Upper lobe of right lung (tissue), 1 donor: ENCODE data around the gene CDC25A. TPM values are rescaled to one million over a fixed set of nuclear protein-coding genes. Genes with fewer than 3 reads are reported as not detected.

Experiments
- ATAC-seq: fragments of 200-7000 bp; cut with Tn5 transposase; one replicate; pipeline ENCODE4 v1.9.1; 2020; ENCODE audit warnings: mild to moderate bottlenecking, moderate library complexity
- DNase-seq: peaks from one replicate; pipeline ENCODE4 v3.0.0-alpha.2; 2020
- H3K27ac ChIP-seq: fragments of 200-600 bp; one replicate; pipeline ENCODE4 v1.8.0; 2022
- H3K27me3 ChIP-seq: fragments of 200-600 bp; one replicate; pipeline ENCODE4 v1.8.0; 2022; ENCODE audit warnings: mild to moderate bottlenecking
- H3K36me3 ChIP-seq: fragments of 200-600 bp; one replicate; pipeline ENCODE4 v1.8.0; 2022
- H3K4me1 ChIP-seq: fragments of 200-600 bp; one replicate; pipeline ENCODE4 v1.8.0; 2022
- H3K4me3 ChIP-seq: fragments of 200-600 bp; one replicate; pipeline ENCODE4 v1.8.0; 2022; ENCODE audit warnings: mild to moderate bottlenecking
- H3K9me3 ChIP-seq: fragments of 200-600 bp; one replicate; pipeline ENCODE4 v1.8.0; 2022
- CTCF ChIP-seq: fragments of 200-600 bp; IDR thresholded peaks from one replicate; pipeline ENCODE4 v1.8.0; 2022; ENCODE audit warnings: antibody characterized with exemption
- intact Hi-C: fragments of 100-400 bp; cut with DNase I; formaldehyde crosslinking; loops from one replicate; pipeline ENCODE4 v1.11.0; 2022
- total RNA-seq: library from RNA; stranded (reverse); fragmentation: NEBNext Ultra II Directional; extraction: Animal tissue kit (Norgen Biotek cat#: 25700); gene quantifications from one replicate; pipeline ENCODE4 v1.2.1, GENCODE V29; 2021
- donor health status: DM: no; HTN: yes; CAD: no; lungs with severe emphysema.

The CDC25A gene
- total RNA-seq, 1 donor from 2014 or later = 0.90 TPM

DNA sequence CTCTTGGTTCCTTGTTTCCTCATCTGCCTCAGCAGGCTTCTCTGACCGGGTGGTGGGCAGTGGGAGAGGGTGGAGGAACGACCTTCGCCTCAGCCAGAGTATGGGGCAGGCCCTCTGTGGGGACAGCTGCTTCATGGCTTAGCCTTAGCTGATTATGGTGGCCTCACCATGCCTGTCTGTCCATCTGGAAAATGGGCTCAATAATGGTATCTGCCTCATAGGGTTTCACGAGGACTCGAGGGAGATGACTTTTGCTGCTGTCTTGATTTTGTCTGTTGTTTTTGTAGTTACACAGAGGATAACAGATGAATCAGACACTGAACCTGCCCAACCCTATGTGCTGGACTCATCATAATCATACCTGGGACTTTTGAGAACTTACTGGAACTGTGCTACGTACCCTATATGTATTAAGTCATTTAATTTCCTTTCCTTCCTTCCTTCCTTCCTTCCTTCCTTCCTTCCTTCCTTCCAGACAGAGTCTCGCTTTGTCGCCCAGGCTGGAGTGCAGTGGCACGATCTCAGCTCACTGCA lies 46.5 kb downstream of the CDC25A start:
- Histone ChIP-seq H3K4me1 (no peaks in the 10 kb centered on the region), H3K27ac (no peak overlapping the region), H3K27me3 (no peaks in the 10 kb centered on the region), H3K4me3 (no peak overlapping the region), H3K9me3 (no peaks in the 10 kb centered on the region), H3K36me3 (no peaks in the 10 kb centered on the region)
- TF ChIP-seq CTCF = no peak
- intact Hi-C loops = no loop called here
- ATAC-seq (no peak), DNase-seq (no peak)

DNA sequence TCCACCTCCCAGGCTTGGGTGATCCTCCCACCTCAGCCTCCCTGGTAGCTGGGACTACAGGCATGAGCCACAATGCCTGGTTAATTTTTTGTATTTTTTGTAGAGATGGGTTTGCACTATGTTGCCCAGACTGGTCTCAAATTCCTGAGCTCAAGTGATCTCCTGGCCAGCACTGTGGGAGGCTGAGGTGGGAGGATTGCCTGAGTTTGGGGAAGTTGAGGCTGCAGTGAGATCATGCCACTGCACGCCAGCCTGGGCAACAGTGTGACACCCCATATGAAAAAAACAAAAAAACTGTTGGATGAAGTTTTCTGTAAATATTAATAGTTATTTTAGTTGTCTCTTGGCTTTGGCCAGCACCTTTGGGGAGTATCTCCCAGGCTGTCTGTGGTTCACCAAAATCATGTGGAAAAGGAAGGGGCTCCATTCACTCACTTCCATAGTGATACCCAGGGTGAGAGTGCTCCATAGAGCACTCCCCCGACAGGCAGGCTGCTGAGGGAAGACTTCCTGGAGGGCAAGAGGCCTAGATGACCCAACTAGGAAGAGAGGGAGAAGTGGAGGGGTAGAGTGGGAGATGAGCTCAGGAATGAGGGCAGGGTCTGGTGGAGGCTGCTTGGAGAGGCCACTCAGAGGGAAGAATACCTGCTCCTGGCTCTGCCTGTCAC lies 47.1 kb downstream of the CDC25A start:
- Histone ChIP-seq H3K9me3 (no peaks in the 10 kb centered on the region), H3K27me3 (no peaks in the 10 kb centered on the region), H3K27ac (no peak overlapping the region), H3K4me3 (no peak overlapping the region), H3K4me1 (no peaks in the 10 kb centered on the region), H3K36me3 (no peaks in the 10 kb centered on the region)
- intact Hi-C loops = no loop called here
- DNase-seq (no peak), ATAC-seq (no peak)
- TF ChIP-seq CTCF = no peak

- no peaks in the 10 kb centered on the region for H3K27me3 ChIP-seq
- H3K36me3 ChIP-seq = no peaks in the 10 kb centered on the region
- H3K4me1 ChIP-seq = no peaks in the 10 kb centered on the region
- ATAC-seq = peak; percentile 36
- no peak for DNase-seq
- TF ChIP-seq CTCF = no peak
- no peaks in the 10 kb centered on the region for H3K9me3 ChIP-seq
- H3K27ac ChIP-seq = no peak overlapping the region
- intact Hi-C loops = no loop called here
- no peak overlapping the region for H3K4me3 ChIP-seq
These were observed 47.9 kb downstream of the CDC25A start for GRCh38 chr3:48140336-48140757.

- no peaks in the 10 kb centered on the region for H3K36me3 ChIP-seq
- ATAC-seq (no peak), DNase-seq (no peak)
- no peak overlapping the region for H3K27ac ChIP-seq
- no peaks in the 10 kb centered on the region for H3K9me3 ChIP-seq
- no peaks in the 10 kb centered on the region for H3K27me3 ChIP-seq
- intact Hi-C loops = no loop called here
- TF ChIP-seq CTCF = no peak
- no peak overlapping the region for H3K4me3 ChIP-seq
- no peaks in the 10 kb centered on the region for H3K4me1 ChIP-seq
These were observed 50.7 kb downstream of the CDC25A start for GRCh38 chr3:48137425-48137999.

GRCh38 chr3:48135552-48136495 lies 52.4 kb downstream of the CDC25A start:
- TF ChIP-seq CTCF = no peak
- DNase-seq = no peak
- H3K4me1 ChIP-seq = peaks cover 4% of the 10 kb centered on the region
- ATAC-seq = no peak
- H3K27ac ChIP-seq = no peak overlapping the region
- H3K36me3 ChIP-seq = no peaks in the 10 kb centered on the region
- H3K4me3 ChIP-seq = no peak overlapping the region
- H3K9me3 ChIP-seq = no peaks in the 10 kb centered on the region
- intact Hi-C loops = no loop called here
- H3K27me3 ChIP-seq = no peaks in the 10 kb centered on the region
